Measurements from ENCODE around the gene LRRC61. TPM values are rescaled to one million over a fixed set of nuclear protein-coding genes. Genes with fewer than 3 reads are reported as not detected.
"Not testable (repeated sequence)": the region's sequence is repeated elsewhere in the genome, so short reads cannot be mapped to it uniquely, and the experiment has no call there.

Gene LRRC61
- total RNA-seq, 2 experiments from 2014 or later: not detected

GRCh38 chr7:150313870-150314269, 9.3 kb upstream of the LRRC61 start:
- H3K79me2 ChIP-seq (ENCODE audit: insufficient read depth, low read depth, low read length): no peaks in the 10 kb centered on the region
- no peak overlapping the region for H3K4me2 ChIP-seq (ENCODE audit: low read length)
- H3K36me3 ChIP-seq (ENCODE audit: insufficient read depth, low read length): no peaks in the 10 kb centered on the region
- H3K4me3 ChIP-seq (ENCODE audit: low read depth, low read length, poor library complexity, severe bottlenecking): no peak overlapping the region
- ChIA-PET CTCF (ENCODE audit: unreplicated experiment) (no interaction called here), POLR2A (no interaction called here)
- no peaks in the 10 kb centered on the region for H3K9me3 ChIP-seq (ENCODE audit: low read length)
- no peak for TF ChIP-seq EZH2phosphoT487 (IDR thresholded peaks at IDR 0.05; ENCODE audit: borderline replicate concordance, low read depth, low read length)
- no peak for DNase-seq (ENCODE audit: low spot score)
- no peaks in the 10 kb centered on the region for H4K20me1 ChIP-seq (ENCODE audit: insufficient read depth, low read length)
- no peaks in the 10 kb centered on the region for H3K9me2 ChIP-seq (ENCODE audit: insufficient read depth, low read length)
- BruUV-seq (replicated peaks): no TSS peak
- no peak overlapping the region for H3K27ac ChIP-seq (ENCODE audit: low read depth, low read length, poor library complexity, severe bottlenecking)
- no peak overlapping the region for H2AFZ ChIP-seq (ENCODE audit: low read length)
- H3K4me1 ChIP-seq (ENCODE audit: insufficient read depth, low read length, poor library complexity, severe bottlenecking): no peaks in the 10 kb centered on the region
- intact Hi-C loops (cut with micrococcal nuclease; ENCODE audit: unreplicated experiment): no loop called here

GRCh38 chr7:150314639-150315239, 8.4 kb upstream of the LRRC61 start:
- DNase-seq (ENCODE audit: low spot score): no peak
- ChIA-PET POLR2A (no interaction called here), CTCF (ENCODE audit: unreplicated experiment) (no interaction called here)
- no peaks in the 10 kb centered on the region for H3K79me2 ChIP-seq (ENCODE audit: insufficient read depth, low read depth, low read length)
- intact Hi-C loops (cut with micrococcal nuclease; ENCODE audit: unreplicated experiment): no loop called here
- H3K27ac ChIP-seq (ENCODE audit: low read depth, low read length, poor library complexity, severe bottlenecking): no peak overlapping the region
- H3K9me3 ChIP-seq (ENCODE audit: low read length): no peaks in the 10 kb centered on the region
- H3K4me2 ChIP-seq (ENCODE audit: low read length): no peak overlapping the region
- BruUV-seq (replicated peaks): no TSS peak
- no peak overlapping the region for H2AFZ ChIP-seq (ENCODE audit: low read length)
- H3K4me3 ChIP-seq (ENCODE audit: low read depth, low read length, poor library complexity, severe bottlenecking): no peak overlapping the region
- no peaks in the 10 kb centered on the region for H3K4me1 ChIP-seq (ENCODE audit: insufficient read depth, low read length, poor library complexity, severe bottlenecking)
- H3K36me3 ChIP-seq (ENCODE audit: insufficient read depth, low read length): no peaks in the 10 kb centered on the region
- no peaks in the 10 kb centered on the region for H3K9me2 ChIP-seq (ENCODE audit: insufficient read depth, low read length)
- TF ChIP-seq CTCF (conservative IDR thresholded peaks at IDR 0.05; ENCODE audit: low read length) (no peak), EZH2phosphoT487 (IDR thresholded peaks at IDR 0.05; ENCODE audit: borderline replicate concordance, low read depth, low read length) (no peak)
- H4K20me1 ChIP-seq (ENCODE audit: insufficient read depth, low read length): no peaks in the 10 kb centered on the region

GRCh38 chr7:150316987-150317386, 6.2 kb upstream of the LRRC61 start:
- CTCF ChIA-PET (ENCODE audit: unreplicated experiment); POLR2A ChIA-PET; H3K79me2 ChIP-seq (ENCODE audit: insufficient read depth, low read depth, low read length): not testable (repeated sequence)

More at GRCh38 chr7:150316987-150317386, 6.2 kb upstream of the LRRC61 start:
- H3K9me3 ChIP-seq (ENCODE audit: low read length); H3K9me2 ChIP-seq (ENCODE audit: insufficient read depth, low read length); H3K4me1 ChIP-seq (ENCODE audit: insufficient read depth, low read length, poor library complexity, severe bottlenecking); H2AFZ ChIP-seq (ENCODE audit: low read length); H4K20me1 ChIP-seq (ENCODE audit: insufficient read depth, low read length); H3K4me3 ChIP-seq (ENCODE audit: low read depth, low read length, poor library complexity, severe bottlenecking); H3K4me2 ChIP-seq (ENCODE audit: low read length); intact Hi-C loops (cut with micrococcal nuclease; ENCODE audit: unreplicated experiment); DNase-seq (ENCODE audit: low spot score); H3K27ac ChIP-seq (ENCODE audit: low read depth, low read length, poor library complexity, severe bottlenecking); BruUV-seq (replicated peaks); H3K36me3 ChIP-seq (ENCODE audit: insufficient read depth, low read length): not testable (repeated sequence)

Data from OCI-LY7 (cell line).